NCI-H2107 (cell line): ENCODE measurements around the gene FAM120A.

Experiments used
- DNase-seq: peaks from one replicate; lab custom pipeline; 2025; lab: John Stamatoyannopoulos, UW

Gene FAM120A

GRCh38 chr9:93473411-93473810, 21.9 kb downstream of the FAM120A start:
- DNase-seq: no peak

GRCh38 chr9:93475108-93475507, 23.6 kb downstream of the FAM120A start:
- no peak for DNase-seq

GRCh38 chr9:93475856-93476255, 24.4 kb downstream of the FAM120A start:
- no peak for DNase-seq

- DNase-seq: no peak
Observed at GRCh38 chr9:93476924-93477323, 25.4 kb downstream of the FAM120A start.

- DNase-seq: no peak
Observed at GRCh38 chr9:93477397-93477796, 25.9 kb downstream of the FAM120A start.

GRCh38 chr9:93479726-93480125, 28.2 kb downstream of the FAM120A start:
- DNase-seq: no peak

- no peak for DNase-seq
Observed at GRCh38 chr9:93480262-93480661, 28.8 kb downstream of the FAM120A start.

GRCh38 chr9:93480728-93481324, 29.3 kb downstream of the FAM120A start:
- no peak for DNase-seq

GRCh38 chr9:93483497-93483896, 32.0 kb downstream of the FAM120A start:
- DNase-seq: no peak

GRCh38 chr9:93486268-93486667, 34.8 kb downstream of the FAM120A start:
- DNase-seq: no peak

GRCh38 chr9:93488244-93488643, 36.8 kb downstream of the FAM120A start:
- DNase-seq: no peak

GRCh38 chr9:93491593-93492232, 40.2 kb downstream of the FAM120A start:
- no peak for DNase-seq

GRCh38 chr9:93492327-93492726, 40.8 kb downstream of the FAM120A start:
- no peak for DNase-seq

- no peak for DNase-seq
Observed at GRCh38 chr9:93493949-93494348, 42.5 kb downstream of the FAM120A start.

- DNase-seq: no peak
Observed at GRCh38 chr9:93496285-93496684, 44.8 kb downstream of the FAM120A start.

GRCh38 chr9:93500571-93501298, 49.2 kb downstream of the FAM120A start:
- no peak for DNase-seq

GRCh38 chr9:93501406-93501805, 49.9 kb downstream of the FAM120A start:
- no peak for DNase-seq

- DNase-seq: no peak
Observed at GRCh38 chr9:93503381-93503780, 51.9 kb downstream of the FAM120A start.

GRCh38 chr9:93505541-93506132, 54.2 kb downstream of the FAM120A start:
- DNase-seq: no peak

GRCh38 chr9:93507768-93508167, 56.3 kb downstream of the FAM120A start:
- DNase-seq: no peak

- no peak for DNase-seq
Observed at GRCh38 chr9:93508207-93508606, 56.7 kb downstream of the FAM120A start.

- DNase-seq: no peak
Observed at GRCh38 chr9:93509084-93509483, 57.6 kb downstream of the FAM120A start.

GRCh38 chr9:93510041-93510440, 58.6 kb downstream of the FAM120A start:
- no peak for DNase-seq
